PFSK-1 (cell line): Measurements from ENCODE around the gene FRMPD4.

ENCODE experiments used
- FOXP2 ChIP-seq: optimal IDR thresholded peaks from 2 replicates; pipeline ENCODE3; 2011; ENCODE audit warnings: borderline replicate concordance, control low read depth, inconsistent platforms; ENCODE audit not compliant: insufficient read depth; ENCODE audit errors: extremely low read length, extremely low read depth
- POLR2AphosphoS5 ChIP-seq: IDR thresholded peaks from 2 replicates; pipeline ENCODE4 v1.6.1; 2012; ENCODE audit warnings: low read depth, mild to moderate bottlenecking, control low read depth, low read length, moderate library complexity
- REST ChIP-seq, 2 experiments: IDR thresholded peaks; 2 replicates each; pipeline versions ENCODE4 v1.6.1 to v1.8.0; 2011 to 2012; ENCODE audit warnings: low read depth in 2 of 2, low read length in 2 of 2, control low read depth in 1 of 2, inconsistent platforms in 1 of 2, mild to moderate bottlenecking in 1 of 2, moderate library complexity in 1 of 2; ENCODE audit not compliant: insufficient read depth in 1 of 2
- SIN3A ChIP-seq: IDR thresholded peaks from 2 replicates; pipeline ENCODE4 v1.6.1; 2012; ENCODE audit warnings: mild to moderate bottlenecking, low read length, moderate library complexity, borderline replicate concordance; ENCODE audit not compliant: insufficient read depth
- TAF1 ChIP-seq: IDR thresholded peaks from 2 replicates; pipeline ENCODE4 v1.6.1; 2012; ENCODE audit warnings: low read length, control low read depth, borderline replicate concordance; ENCODE audit not compliant: insufficient read depth

The FRMPD4 gene

GRCh38 chrX:12554206-12554605, 415.9 kb downstream of the FRMPD4 start:
- no peak for TF ChIP-seq SIN3A
- TF ChIP-seq TAF1: no peak

GRCh38 chrX:12563121-12563520, 424.8 kb downstream of the FRMPD4 start:
- TF ChIP-seq TAF1: no peak
- TF ChIP-seq REST (IDR thresholded peaks at IDR 0.05; ENCODE audit: insufficient read depth in 1 of 2, low read depth in 2 of 2, low read length in 2 of 2): no peak
- no peak for TF ChIP-seq SIN3A
- TF ChIP-seq POLR2AphosphoS5: no peak
- TF ChIP-seq FOXP2: no peak

GRCh38 chrX:12564221-12564620, 425.9 kb downstream of the FRMPD4 start:
- no peak for TF ChIP-seq SIN3A
- no peak for TF ChIP-seq REST (IDR thresholded peaks at IDR 0.05; ENCODE audit: insufficient read depth in 1 of 2, low read depth in 2 of 2, low read length in 2 of 2)
- no peak for TF ChIP-seq FOXP2
- no peak for TF ChIP-seq POLR2AphosphoS5

- TF ChIP-seq REST (IDR thresholded peaks at IDR 0.05; ENCODE audit: insufficient read depth in 1 of 2, low read depth in 2 of 2, low read length in 2 of 2) (no peak), TAF1 (no peak), SIN3A (no peak), POLR2AphosphoS5 (no peak), FOXP2 (no peak)
These were observed 429.6 kb downstream of the FRMPD4 start for GRCh38 chrX:12567857-12568256.

- TF ChIP-seq FOXP2 (no peak), POLR2AphosphoS5 (no peak), SIN3A (no peak), TAF1 (no peak), REST (IDR thresholded peaks at IDR 0.05; ENCODE audit: insufficient read depth in 1 of 2, low read depth in 2 of 2, low read length in 2 of 2) (no peak)
These were observed 432.7 kb downstream of the FRMPD4 start for GRCh38 chrX:12570859-12571501.
